Osteocyte (in vitro differentiated cells): ENCODE results near the gene SMOC2. TPM values are rescaled to one million over a fixed set of nuclear protein-coding genes. Genes with fewer than 3 reads are reported as not detected.

Source experiments
- DNase-seq: peaks from one replicate; pipeline ENCODE4 v3.0.0; 2021; ENCODE audit warnings: mixed read lengths; ENCODE audit not compliant: unreplicated experiment; ENCODE audit errors: extremely low spot score
- H3K27ac Mint-ChIP-seq: one replicate; pipeline ENCODE4 v1.8.0; 2021; ENCODE audit warnings: mild to moderate bottlenecking, mixed read lengths; ENCODE audit not compliant: unreplicated experiment
- H3K27me3 Mint-ChIP-seq: one replicate; pipeline ENCODE4 v1.8.0; 2021; ENCODE audit warnings: mixed read lengths; ENCODE audit not compliant: unreplicated experiment
- H3K36me3 Mint-ChIP-seq: one replicate; pipeline ENCODE4 v1.8.0; 2021; ENCODE audit warnings: mixed read lengths; ENCODE audit not compliant: unreplicated experiment
- H3K4me1 Mint-ChIP-seq: one replicate; pipeline ENCODE4 v1.8.0; 2021; ENCODE audit warnings: mixed read lengths; ENCODE audit not compliant: unreplicated experiment
- H3K4me3 Mint-ChIP-seq: one replicate; pipeline ENCODE4 v1.8.0; 2021; ENCODE audit warnings: mild to moderate bottlenecking, moderate library complexity, mixed read lengths; ENCODE audit not compliant: unreplicated experiment
- H3K9me3 Mint-ChIP-seq: one replicate; pipeline ENCODE4 v1.8.0; 2021; ENCODE audit warnings: mixed read lengths; ENCODE audit not compliant: unreplicated experiment
- CTCF ChIP-seq: fragments of 200-600 bp; sonication (generic); IDR thresholded peaks from 2 replicates; pipeline ENCODE4 v1.5.0; 2021; ENCODE audit warnings: antibody characterized with exemption, mild to moderate bottlenecking, moderate library complexity
- total RNA-seq: library from RNA; stranded (reverse); gene quantifications from 2 replicates; pipeline ENCODE4 v1.2.1, GENCODE V29; 2021

The SMOC2 gene
- total RNA-seq, 1 donor from 2014 or later, result 11.6 TPM

GRCh38 chr6:168655462-168656152 is 214.6 kb downstream of the SMOC2 start:
- no peaks in the 10 kb centered on the region for H3K9me3 Mint-ChIP-seq
- H3K27me3 Mint-ChIP-seq, result peaks cover 3% of the 10 kb centered on the region
- H3K4me3 Mint-ChIP-seq, result no peak overlapping the region
- no peak for DNase-seq
- H3K36me3 Mint-ChIP-seq, result no peaks in the 10 kb centered on the region
- no peaks in the 10 kb centered on the region for H3K4me1 Mint-ChIP-seq
- TF ChIP-seq CTCF, result no peak
- H3K27ac Mint-ChIP-seq, result no peak overlapping the region

- Mint-ChIP-seq H3K4me3 (no peak overlapping the region), H3K4me1 (no peaks in the 10 kb centered on the region), H3K9me3 (no peaks in the 10 kb centered on the region), H3K27me3 (peaks cover 11% of the 10 kb centered on the region), H3K27ac (no peak overlapping the region), H3K36me3 (no peaks in the 10 kb centered on the region)
- DNase-seq, result no peak
- no peak for TF ChIP-seq CTCF
Observed at GRCh38 chr6:168658059-168658458, 217.1 kb downstream of the SMOC2 start.

- Mint-ChIP-seq H3K27me3 (peaks cover 24% of the 10 kb centered on the region), H3K36me3 (no peaks in the 10 kb centered on the region), H3K4me3 (no peak overlapping the region), H3K9me3 (no peaks in the 10 kb centered on the region), H3K27ac (no peak overlapping the region), H3K4me1 (no peaks in the 10 kb centered on the region)
- DNase-seq, result no peak
- no peak for TF ChIP-seq CTCF
Observed at GRCh38 chr6:168660400-168660945, 219.5 kb downstream of the SMOC2 start.

- H3K4me3 Mint-ChIP-seq, result no peak overlapping the region
- no peaks in the 10 kb centered on the region for H3K36me3 Mint-ChIP-seq
- H3K9me3 Mint-ChIP-seq, result no peaks in the 10 kb centered on the region
- no peak overlapping the region for H3K27ac Mint-ChIP-seq
- no peak for DNase-seq
- H3K4me1 Mint-ChIP-seq, result no peaks in the 10 kb centered on the region
- peaks cover 36% of the 10 kb centered on the region for H3K27me3 Mint-ChIP-seq
- TF ChIP-seq CTCF, result no peak
Observed at GRCh38 chr6:168662301-168662936, 221.4 kb downstream of the SMOC2 start.

GRCh38 chr6:168663041-168663440 is 222.1 kb downstream of the SMOC2 start:
- no peaks in the 10 kb centered on the region for H3K9me3 Mint-ChIP-seq

More at GRCh38 chr6:168663041-168663440, 222.1 kb downstream of the SMOC2 start:
- Mint-ChIP-seq H3K27me3 (peaks cover 37% of the 10 kb centered on the region), H3K27ac (no peak overlapping the region), H3K36me3 (no peaks in the 10 kb centered on the region), H3K4me3 (no peak overlapping the region), H3K4me1 (no peaks in the 10 kb centered on the region)
- DNase-seq, result no peak
- TF ChIP-seq CTCF, result no peak
